DND-41 (cell line): ENCODE results near the gene GDI2.

Source experiments
- ATAC-seq: fragments of 200-7000 bp; cut with Tn5 transposase; 3 replicates; pipeline ENCODE4 v1.9.1; 2021; ENCODE audit warnings: low read depth; ENCODE audit not compliant: insufficient read depth
- DNase-seq: peaks from one replicate; pipeline ENCODE4 v3.0.0-alpha.2; 2020
- H2AFZ ChIP-seq: 2 replicates; pipeline ENCODE4 v1.6.0; 2012; ENCODE audit warnings: low read depth, low read length
- H3K27ac ChIP-seq: 2 replicates; pipeline ENCODE4 v1.5.1; 2012; ENCODE audit warnings: low read length, inconsistent platforms
- H3K27me3 ChIP-seq: fragments of 200-600 bp; sonication (generic); 2 replicates; pipeline ENCODE4 v1.6.0; 2012; ENCODE audit warnings: low read length, mild to moderate bottlenecking, inconsistent platforms; ENCODE audit not compliant: insufficient read depth, poor library complexity
- H3K36me3 ChIP-seq: 2 replicates; pipeline ENCODE4 v1.5.1; 2012; ENCODE audit warnings: low read length, inconsistent platforms; ENCODE audit not compliant: insufficient read depth
- H3K4me1 ChIP-seq: 2 replicates; pipeline ENCODE4 v1.5.1; 2012; ENCODE audit warnings: mild to moderate bottlenecking, low read length; ENCODE audit not compliant: insufficient read depth
- H3K4me2 ChIP-seq: 2 replicates; pipeline ENCODE4 v1.6.0; 2012; ENCODE audit warnings: mild to moderate bottlenecking, moderate library complexity, low read length, inconsistent platforms; ENCODE audit not compliant: insufficient read depth
- H3K4me3 ChIP-seq, 2 experiments: fragments of 200-600 bp in 1 of 2; shearing (Covaris generic) in 1 of 2; 2 replicates each; pipeline ENCODE4 v1.5.1; 2012 to 2016; ENCODE audit warnings: inconsistent platforms in 2 of 2, low read length in 2 of 2, mild to moderate bottlenecking in 2 of 2, low read depth in 1 of 2, moderate library complexity in 1 of 2
- H3K79me2 ChIP-seq: 2 replicates; pipeline ENCODE4 v1.6.0; 2012; ENCODE audit warnings: low read length, inconsistent platforms; ENCODE audit not compliant: insufficient read depth
- H3K9ac ChIP-seq: 2 replicates; pipeline ENCODE4 v1.6.0; 2012; ENCODE audit warnings: low read depth, mild to moderate bottlenecking, inconsistent platforms, low read length, moderate library complexity
- H3K9me3 ChIP-seq: 2 replicates; pipeline ENCODE4 v1.5.1; 2012; ENCODE audit warnings: low read length, moderate library complexity, mild to moderate bottlenecking, inconsistent platforms; ENCODE audit not compliant: insufficient read depth, severe bottlenecking
- H4K20me1 ChIP-seq: 2 replicates; pipeline ENCODE4 v1.6.0; 2012; ENCODE audit warnings: low read length; ENCODE audit not compliant: insufficient read depth
- EZH2 ChIP-seq: IDR thresholded peaks from 3 replicates; pipeline ENCODE4 v1.6.1; 2012; ENCODE audit warnings: borderline replicate concordance, low read depth, mild to moderate bottlenecking, moderate library complexity, low read length, inconsistent platforms; ENCODE audit not compliant: severe bottlenecking
- TF ChIP-seq, protein P1 (sequence below): IDR thresholded peaks from 2 replicates; pipeline ENCODE4 v1.5.1; 2012; ENCODE audit warnings: borderline replicate concordance, low read length, moderate library complexity, mild to moderate bottlenecking; ENCODE audit not compliant: poor library complexity, severe bottlenecking; ENCODE audit errors: extremely low read depth

The GDI2 gene

DNA sequence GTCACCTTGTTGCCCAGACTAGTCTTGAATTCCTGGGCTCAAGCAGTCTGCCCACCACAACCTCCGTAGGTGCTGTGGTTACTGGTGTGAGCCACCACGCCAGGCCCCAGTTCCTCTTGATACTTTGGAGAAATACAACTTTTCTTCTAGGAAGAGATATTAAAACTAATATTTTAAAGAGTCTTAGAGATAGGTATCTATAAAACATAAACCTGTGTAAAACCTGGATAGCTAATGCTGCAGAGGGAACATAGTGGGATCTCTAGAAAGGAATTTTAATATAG, 4.8 kb upstream of the GDI2 start:
- no peaks in the 10 kb centered on the region for H3K9me3 ChIP-seq
- TF ChIP-seq, protein P1, sequence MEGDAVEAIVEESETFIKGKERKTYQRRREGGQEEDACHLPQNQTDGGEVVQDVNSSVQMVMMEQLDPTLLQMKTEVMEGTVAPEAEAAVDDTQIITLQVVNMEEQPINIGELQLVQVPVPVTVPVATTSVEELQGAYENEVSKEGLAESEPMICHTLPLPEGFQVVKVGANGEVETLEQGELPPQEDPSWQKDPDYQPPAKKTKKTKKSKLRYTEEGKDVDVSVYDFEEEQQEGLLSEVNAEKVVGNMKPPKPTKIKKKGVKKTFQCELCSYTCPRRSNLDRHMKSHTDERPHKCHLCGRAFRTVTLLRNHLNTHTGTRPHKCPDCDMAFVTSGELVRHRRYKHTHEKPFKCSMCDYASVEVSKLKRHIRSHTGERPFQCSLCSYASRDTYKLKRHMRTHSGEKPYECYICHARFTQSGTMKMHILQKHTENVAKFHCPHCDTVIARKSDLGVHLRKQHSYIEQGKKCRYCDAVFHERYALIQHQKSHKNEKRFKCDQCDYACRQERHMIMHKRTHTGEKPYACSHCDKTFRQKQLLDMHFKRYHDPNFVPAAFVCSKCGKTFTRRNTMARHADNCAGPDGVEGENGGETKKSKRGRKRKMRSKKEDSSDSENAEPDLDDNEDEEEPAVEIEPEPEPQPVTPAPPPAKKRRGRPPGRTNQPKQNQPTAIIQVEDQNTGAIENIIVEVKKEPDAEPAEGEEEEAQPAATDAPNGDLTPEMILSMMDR: no peak
- TF ChIP-seq EZH2: no peak
- H3K4me3 ChIP-seq: no peak overlapping the region
- peaks cover 14% of the 10 kb centered on the region for H3K4me1 ChIP-seq
- H2AFZ ChIP-seq: no peak overlapping the region
- H3K27me3 ChIP-seq: no peaks in the 10 kb centered on the region
- no peak for DNase-seq
- no peak overlapping the region for H3K4me2 ChIP-seq
- no peak overlapping the region for H3K9ac ChIP-seq
- H3K27ac ChIP-seq: no peak overlapping the region
- H4K20me1 ChIP-seq: no peaks in the 10 kb centered on the region
- no peaks in the 10 kb centered on the region; the same call in 1 of the 2 replicates for H3K36me3 ChIP-seq
- peaks cover 16% of the 10 kb centered on the region for H3K79me2 ChIP-seq
- ATAC-seq: no peak

- no peak overlapping the region for H2AFZ ChIP-seq
- ATAC-seq (no peak), DNase-seq (no peak)
- no peak overlapping the region for H3K27ac ChIP-seq
- no peaks in the 10 kb centered on the region; the same call in 1 of the 2 replicates for H3K36me3 ChIP-seq
- peaks cover 14% of the 10 kb centered on the region for H3K4me1 ChIP-seq
- H3K4me3 ChIP-seq: no peak overlapping the region
- peaks cover 22% of the 10 kb centered on the region for H3K79me2 ChIP-seq
- H3K9ac ChIP-seq: no peak overlapping the region
- no peaks in the 10 kb centered on the region for H3K9me3 ChIP-seq
- H4K20me1 ChIP-seq: peaks cover 3% of the 10 kb centered on the region
- TF ChIP-seq EZH2: no peak
- TF ChIP-seq, protein P1: no peak
- H3K27me3 ChIP-seq: no peaks in the 10 kb centered on the region
- H3K4me2 ChIP-seq: no peak overlapping the region
Measured at GRCh38 chr10:5817322-5818047, 4.3 kb upstream of the GDI2 start.

DNA sequence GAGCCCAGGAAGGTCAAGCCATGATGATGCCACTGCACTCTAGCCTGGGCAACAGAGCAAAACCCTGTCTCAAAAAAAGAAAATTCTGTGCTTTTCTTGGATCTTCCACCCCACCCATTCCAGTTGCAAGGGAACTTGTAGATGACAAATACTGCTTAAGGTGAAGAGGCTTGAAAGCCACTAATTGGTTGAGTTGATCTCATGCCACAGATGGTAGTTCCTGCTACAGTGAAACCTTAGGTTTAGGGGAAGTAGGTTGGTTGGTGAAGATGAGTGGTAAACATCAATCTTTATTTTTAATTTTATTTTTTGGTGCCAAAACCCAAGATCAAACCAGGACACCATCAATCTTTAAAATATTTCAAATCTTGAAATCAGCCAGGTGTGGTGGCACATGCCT, 2.9 kb upstream of the GDI2 start:
- H3K4me1 ChIP-seq: peaks cover 25% of the 10 kb centered on the region
- no peaks in the 10 kb centered on the region for H3K9me3 ChIP-seq
- no peak overlapping the region for H3K9ac ChIP-seq
- H4K20me1 ChIP-seq: peaks cover 15% of the 10 kb centered on the region
- H3K36me3 ChIP-seq: no peaks in the 10 kb centered on the region; the same call in 1 of the 2 replicates
- H3K27ac ChIP-seq: no peak overlapping the region
- H3K27me3 ChIP-seq: no peaks in the 10 kb centered on the region
- no peak overlapping the region for H2AFZ ChIP-seq
- H3K79me2 ChIP-seq: peaks cover 35% of the 10 kb centered on the region
- no peak for ATAC-seq
- DNase-seq: no peak
- H3K4me3 ChIP-seq: no peak overlapping the region
- H3K4me2 ChIP-seq: no peak overlapping the region
- TF ChIP-seq, protein P1: no peak
- TF ChIP-seq EZH2: no peak
